Neural progenitor cell (in vitro differentiated cells): Measurements from ENCODE around the gene TMCO1.

ENCODE experiments used
- EZH2 ChIP-seq: fragments of 200-600 bp; sonication (generic); IDR thresholded peaks from 2 replicates; pipeline ENCODE4 v1.6.1; 2017; ENCODE audit warnings: antibody characterized with exemption, mild to moderate bottlenecking, moderate library complexity
- TF ChIP-seq, protein P1 (sequence below): fragments of 200-600 bp; sonication (generic); IDR thresholded peaks from 2 replicates; pipeline ENCODE4 v1.5.1; 2017; ENCODE audit warnings: antibody characterized with exemption, mild to moderate bottlenecking

DNA sequence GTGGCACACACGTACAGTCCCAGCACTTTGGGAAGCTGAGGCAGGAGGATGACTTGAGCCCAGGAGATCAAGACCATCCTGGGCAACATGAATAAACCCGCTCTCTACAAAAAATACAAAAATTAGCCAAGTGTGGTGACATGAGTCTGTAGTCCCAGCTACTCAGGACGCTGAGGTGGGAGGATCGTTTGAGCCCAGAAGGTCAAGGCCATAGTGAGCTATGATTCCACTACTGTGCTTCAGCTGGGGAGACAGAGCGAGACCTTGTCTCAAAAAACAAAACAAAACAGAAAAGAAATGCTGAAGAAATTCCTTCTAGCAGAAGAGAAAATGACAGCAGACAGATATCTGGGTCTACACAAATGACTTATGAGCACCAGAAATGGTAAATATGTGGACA lies 80.6 kb downstream of the TMCO1 start:
- TF ChIP-seq, protein P1, sequence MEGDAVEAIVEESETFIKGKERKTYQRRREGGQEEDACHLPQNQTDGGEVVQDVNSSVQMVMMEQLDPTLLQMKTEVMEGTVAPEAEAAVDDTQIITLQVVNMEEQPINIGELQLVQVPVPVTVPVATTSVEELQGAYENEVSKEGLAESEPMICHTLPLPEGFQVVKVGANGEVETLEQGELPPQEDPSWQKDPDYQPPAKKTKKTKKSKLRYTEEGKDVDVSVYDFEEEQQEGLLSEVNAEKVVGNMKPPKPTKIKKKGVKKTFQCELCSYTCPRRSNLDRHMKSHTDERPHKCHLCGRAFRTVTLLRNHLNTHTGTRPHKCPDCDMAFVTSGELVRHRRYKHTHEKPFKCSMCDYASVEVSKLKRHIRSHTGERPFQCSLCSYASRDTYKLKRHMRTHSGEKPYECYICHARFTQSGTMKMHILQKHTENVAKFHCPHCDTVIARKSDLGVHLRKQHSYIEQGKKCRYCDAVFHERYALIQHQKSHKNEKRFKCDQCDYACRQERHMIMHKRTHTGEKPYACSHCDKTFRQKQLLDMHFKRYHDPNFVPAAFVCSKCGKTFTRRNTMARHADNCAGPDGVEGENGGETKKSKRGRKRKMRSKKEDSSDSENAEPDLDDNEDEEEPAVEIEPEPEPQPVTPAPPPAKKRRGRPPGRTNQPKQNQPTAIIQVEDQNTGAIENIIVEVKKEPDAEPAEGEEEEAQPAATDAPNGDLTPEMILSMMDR = no peak
- no peak for TF ChIP-seq EZH2
